GM21528 (cell line): ENCODE results near the gene HSD17B11.
"Not testable (repeated sequence)": the region's sequence is repeated elsewhere in the genome, so short reads cannot be mapped to it uniquely, and the experiment has no call there.

Experiments used
- ATAC-seq: cut with Tn5 transposase; IDR thresholded peaks from one replicate; pipeline ENCODE4 v1.9.1; 2021; ENCODE audit warnings: mild to moderate bottlenecking, moderate library complexity; ENCODE audit not compliant: unreplicated experiment, low FRiP score

Gene HSD17B11

DNA sequence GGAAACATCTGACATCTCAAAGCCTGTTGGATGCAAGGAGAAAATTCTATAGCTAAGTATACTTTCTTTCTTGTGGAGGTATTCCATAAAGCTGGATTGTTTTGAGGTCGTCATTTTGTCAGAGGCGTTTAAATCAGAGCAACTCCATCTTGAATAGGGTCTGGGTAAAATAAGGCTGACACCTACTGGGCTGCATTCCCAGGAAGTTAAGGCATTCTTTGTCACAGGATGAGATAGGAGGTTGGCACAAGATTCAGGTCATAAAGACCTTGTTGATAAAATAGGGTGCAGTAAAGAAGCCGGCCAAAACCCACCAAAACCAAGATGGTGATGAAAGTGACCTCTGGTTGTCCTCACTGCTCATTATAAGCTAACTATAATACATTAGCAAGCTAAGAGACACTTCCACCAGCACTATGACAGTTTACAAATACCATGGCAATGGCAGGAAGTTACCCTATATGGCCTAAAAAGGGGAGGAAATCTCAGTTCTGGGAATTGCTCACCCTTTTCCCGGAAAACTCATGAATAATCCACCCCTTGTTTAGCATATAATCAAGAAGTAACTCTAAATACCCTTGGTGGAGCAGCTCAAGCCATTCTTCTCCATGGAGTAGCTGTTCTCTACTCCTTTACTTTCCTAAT is 80.2 kb downstream of the HSD17B11 start:
- no peak for ATAC-seq

DNA sequence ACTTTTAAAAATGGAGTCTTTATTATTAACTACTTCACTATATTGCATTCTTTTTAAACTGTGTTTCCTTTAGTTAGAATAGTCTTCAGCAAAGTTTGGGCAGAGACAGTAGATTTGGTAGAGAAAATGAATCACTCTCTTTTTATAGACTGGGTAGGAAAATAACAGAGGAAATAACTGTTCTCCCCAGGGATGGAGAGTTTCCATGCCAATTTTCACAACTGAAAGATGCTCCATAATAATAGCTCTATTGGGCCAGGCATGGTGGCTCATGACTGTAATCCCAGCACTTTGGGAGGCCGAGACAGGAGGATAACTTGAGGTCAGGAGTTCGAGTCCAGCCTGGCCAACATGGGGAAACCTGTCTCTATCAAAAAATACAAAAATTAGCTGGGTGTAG is 81.4 kb downstream of the HSD17B11 start:
- no peak for ATAC-seq

DNA sequence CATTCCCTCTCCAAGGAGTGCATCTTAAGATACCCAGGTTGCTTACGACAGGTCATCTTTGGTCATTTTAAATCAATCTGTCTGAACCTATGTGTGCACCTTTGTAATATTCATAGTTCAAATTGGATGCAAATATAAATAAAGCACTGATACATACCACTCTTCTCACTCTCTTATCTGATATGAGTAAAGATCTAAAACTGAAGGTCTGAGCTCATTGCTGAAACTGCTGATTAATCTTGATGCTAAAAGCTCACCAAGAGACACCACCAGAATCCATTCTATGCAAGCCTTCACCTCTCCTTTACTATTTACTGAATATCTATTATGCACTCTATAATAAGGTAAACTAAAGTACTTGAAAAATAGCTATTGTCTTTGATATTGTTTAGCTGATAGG is 84.9 kb downstream of the HSD17B11 start:
- no peak for ATAC-seq

DNA sequence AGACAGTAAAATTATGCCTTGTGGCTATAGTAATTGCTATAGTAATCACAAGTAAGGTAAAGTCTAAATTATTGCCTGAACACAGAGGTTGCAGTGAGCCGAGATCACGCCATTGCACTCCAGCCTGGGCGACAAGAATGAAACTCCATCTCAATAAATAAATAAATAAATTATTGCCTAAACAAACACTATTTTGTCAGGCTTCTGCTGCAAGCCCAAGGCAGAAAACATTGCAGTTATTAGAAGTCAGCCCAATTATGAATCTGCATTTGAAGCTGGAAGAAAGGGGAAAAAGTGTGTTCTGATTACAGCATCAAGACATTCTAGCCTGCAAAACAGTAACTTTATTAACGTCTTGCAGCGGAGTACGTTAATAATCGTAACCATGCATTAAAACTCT is 85.4 kb downstream of the HSD17B11 start:
- no peak for ATAC-seq

DNA sequence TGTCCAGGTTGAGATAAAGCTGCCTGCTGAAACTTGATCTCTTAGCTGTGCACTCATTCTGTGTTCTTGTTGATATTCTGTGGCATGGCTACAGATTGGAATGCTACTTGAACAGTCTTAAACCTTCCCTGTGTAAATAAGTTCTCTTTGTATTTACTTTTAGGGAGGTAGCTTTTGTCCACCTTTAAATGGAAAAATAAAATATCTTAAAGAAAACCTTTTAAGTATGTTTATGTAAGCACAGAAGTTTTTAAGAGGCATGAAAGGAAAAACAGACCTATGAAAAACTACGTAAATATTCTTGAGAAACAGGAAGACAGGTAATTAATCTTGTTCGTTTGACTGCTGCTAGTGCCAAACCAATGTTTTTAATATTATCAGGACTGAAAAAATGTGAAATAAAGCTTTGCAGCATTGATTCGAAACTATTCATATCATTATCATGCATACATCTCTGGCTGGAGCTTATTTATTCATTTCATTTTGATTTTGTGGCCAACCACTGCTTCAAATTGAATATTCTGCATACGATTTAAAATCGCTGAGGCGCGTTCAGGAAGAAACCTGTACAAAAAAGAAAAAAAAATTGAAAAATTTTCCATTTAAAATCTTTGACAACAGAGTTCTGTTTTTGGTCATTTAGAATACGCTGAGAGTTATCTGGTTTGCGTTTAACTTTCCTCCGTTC is 86.1 kb downstream of the HSD17B11 start:
- ATAC-seq: no peak

DNA sequence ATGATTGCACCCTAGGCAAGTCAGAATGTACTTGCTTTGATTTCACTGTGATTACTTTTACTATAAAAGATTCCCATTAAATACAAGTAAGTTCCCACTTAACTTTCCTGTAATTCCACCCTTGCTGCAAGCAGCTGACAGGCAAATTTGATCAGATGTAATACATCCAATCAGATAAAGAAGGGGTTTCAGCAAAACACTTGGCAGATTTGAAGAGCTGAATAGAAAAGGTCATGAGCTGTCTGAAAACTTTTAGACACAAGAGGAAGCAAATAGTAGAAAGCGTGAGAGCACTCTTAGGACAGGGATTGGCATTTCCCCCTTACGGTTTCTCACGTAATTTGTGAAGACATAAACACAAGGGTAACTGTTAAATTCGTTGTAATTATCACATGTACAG is 91.1 kb downstream of the HSD17B11 start:
- ATAC-seq: no peak

DNA sequence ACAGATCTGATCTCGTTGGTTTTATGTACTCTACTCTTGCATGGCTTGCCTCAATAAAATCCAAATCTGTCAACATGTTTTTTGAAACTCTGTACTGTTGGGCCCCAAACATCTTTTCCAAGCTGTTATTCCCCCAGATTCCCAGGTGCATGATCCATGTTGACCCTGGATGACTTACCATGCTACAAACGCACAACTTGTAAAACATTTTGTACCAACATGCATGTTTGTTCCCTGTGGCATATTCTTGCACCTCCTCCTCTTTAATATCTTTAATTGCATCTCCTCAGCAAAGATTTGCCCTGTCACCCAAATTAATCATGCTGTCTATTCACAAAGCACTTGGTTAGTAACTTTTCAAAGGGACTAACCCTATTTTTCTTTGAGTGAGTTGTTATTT is 92.6 kb downstream of the HSD17B11 start:
- ATAC-seq: no peak

DNA sequence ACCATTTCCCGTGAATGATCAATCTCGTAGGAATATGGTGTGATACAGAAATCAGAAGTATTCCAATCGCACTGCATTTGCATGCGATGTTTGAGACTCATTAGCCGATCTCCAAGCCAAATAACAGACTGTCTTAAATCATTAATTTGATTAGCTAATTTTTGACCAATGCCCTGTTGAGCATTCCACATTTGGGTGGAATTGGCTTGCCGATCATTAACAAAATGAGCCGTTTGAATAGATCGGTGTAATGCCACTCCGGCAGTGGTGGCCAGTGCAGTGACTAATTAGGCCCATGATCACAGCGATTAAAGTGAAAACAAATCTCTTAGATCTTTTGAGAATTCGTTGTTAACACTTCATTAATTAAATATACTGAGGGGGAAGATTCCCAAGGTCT is 96.1 kb downstream of the HSD17B11 start:
- ATAC-seq: not testable (repeated sequence)

DNA sequence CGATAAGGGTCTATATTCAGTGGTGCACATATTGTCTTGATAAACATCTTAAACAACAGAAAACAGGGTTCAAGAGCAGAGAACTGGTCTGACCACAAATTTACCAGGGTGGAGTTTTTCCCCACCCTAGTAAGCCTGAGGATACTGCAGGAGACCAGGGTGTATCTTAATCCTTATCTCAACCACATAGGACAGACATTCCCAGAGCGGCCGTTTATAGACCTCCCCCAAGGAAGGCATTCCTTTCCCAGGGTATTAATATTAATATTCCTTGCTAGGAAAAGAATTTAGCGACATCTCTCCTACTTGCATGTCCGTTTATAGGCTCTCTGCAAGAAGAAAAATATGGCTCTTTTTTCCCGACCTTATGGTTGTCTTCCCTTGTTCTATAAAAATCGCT is 97.1 kb downstream of the HSD17B11 start:
- not testable (repeated sequence) for ATAC-seq

DNA sequence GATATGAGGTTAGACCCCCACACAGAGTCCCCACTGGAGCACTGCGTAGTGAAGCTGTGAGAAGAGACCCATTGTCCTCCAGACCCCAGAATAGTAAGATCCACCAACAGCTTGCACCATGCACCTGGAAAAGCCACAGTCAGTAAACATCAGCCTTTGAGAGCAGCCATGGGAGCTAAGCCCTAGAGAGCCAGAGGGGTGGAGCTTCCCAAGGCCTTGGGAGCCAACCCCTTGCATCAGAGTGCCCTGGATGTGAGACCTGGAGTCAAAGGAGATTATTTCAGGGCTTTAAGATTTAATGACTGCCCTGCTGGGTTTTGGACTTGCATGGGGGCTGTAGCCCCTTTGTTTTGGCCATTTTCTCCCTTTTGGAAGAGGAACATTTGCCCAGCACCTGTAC is 104.0 kb downstream of the HSD17B11 start:
- ATAC-seq: no peak
